IPS-18c (cell line): ENCODE results near the gene AMZ1.
"Not testable (repeated sequence)": the region's sequence is repeated elsewhere in the genome, so short reads cannot be mapped to it uniquely, and the experiment has no call there.

ENCODE experiments used
- H3K4me3 ChIP-seq: 2 replicates; pipeline ENCODE4 v1.7.0; 2013; ENCODE audit warnings: low read depth, mild to moderate bottlenecking, low read length, moderate library complexity; ENCODE audit not compliant: insufficient read depth
- H3K9me3 ChIP-seq: one replicate; pipeline ENCODE4 v1.6.1; 2013; ENCODE audit warnings: mild to moderate bottlenecking, low read length, moderate library complexity; ENCODE audit not compliant: control insufficient read depth, insufficient read depth

AMZ1 gene

GRCh38 chr7:2662273-2663120 is 25.5 kb upstream of the AMZ1 start:
- H3K9me3 ChIP-seq: peaks cover 2% of the 10 kb centered on the region

GRCh38 chr7:2663121-2663886 is 24.7 kb upstream of the AMZ1 start:
- H3K9me3 ChIP-seq: peaks cover 2% of the 10 kb centered on the region
- H3K4me3 ChIP-seq: no peak overlapping the region

More at GRCh38 chr7:2662273-2663120, 25.5 kb upstream of the AMZ1 start:
- H3K4me3 ChIP-seq: no peak overlapping the region

- no peak overlapping the region for H3K4me3 ChIP-seq
- H3K9me3 ChIP-seq: peaks cover 2% of the 10 kb centered on the region
These were observed 24.0 kb upstream of the AMZ1 start for GRCh38 chr7:2663960-2664359.

GRCh38 chr7:2665359-2665791 is 22.6 kb upstream of the AMZ1 start:
- H3K9me3 ChIP-seq: peaks cover 2% of the 10 kb centered on the region
- no peak overlapping the region for H3K4me3 ChIP-seq

GRCh38 chr7:2666155-2666554 is 21.8 kb upstream of the AMZ1 start:
- Histone ChIP-seq H3K9me3 (peaks cover 2% of the 10 kb centered on the region), H3K4me3 (no peak overlapping the region)

GRCh38 chr7:2666588-2667250 is 21.3 kb upstream of the AMZ1 start:
- Histone ChIP-seq H3K9me3 (peaks cover 2% of the 10 kb centered on the region), H3K4me3 (no peak overlapping the region)

GRCh38 chr7:2667843-2668242 is 20.2 kb upstream of the AMZ1 start:
- Histone ChIP-seq H3K9me3 (peaks cover 2% of the 10 kb centered on the region), H3K4me3 (no peak overlapping the region)

- Histone ChIP-seq H3K9me3 (peaks cover 2% of the 10 kb centered on the region), H3K4me3 (no peak overlapping the region)
These were observed 19.6 kb upstream of the AMZ1 start for GRCh38 chr7:2668401-2668800.

- H3K9me3 ChIP-seq: peaks cover 2% of the 10 kb centered on the region
- no peak overlapping the region for H3K4me3 ChIP-seq
These were observed 17.8 kb upstream of the AMZ1 start for GRCh38 chr7:2670171-2670570.

GRCh38 chr7:2670720-2671391 is 17.1 kb upstream of the AMZ1 start:
- Histone ChIP-seq H3K4me3 (no peak overlapping the region), H3K9me3 (peaks cover 2% of the 10 kb centered on the region)

- not testable (repeated sequence) for H3K4me3 ChIP-seq, H3K9me3 ChIP-seq
These were observed 14.8 kb upstream of the AMZ1 start for GRCh38 chr7:2673214-2673613.

- Histone ChIP-seq H3K9me3 (no peaks in the 10 kb centered on the region), H3K4me3 (no peak overlapping the region)
These were observed 14.1 kb upstream of the AMZ1 start for GRCh38 chr7:2673934-2674333.

GRCh38 chr7:2675256-2675764 is 12.7 kb upstream of the AMZ1 start:
- H3K4me3 ChIP-seq: no peak overlapping the region
- no peaks in the 10 kb centered on the region for H3K9me3 ChIP-seq

- H3K4me3 ChIP-seq, H3K9me3 ChIP-seq: not testable (repeated sequence)
These were observed 11.4 kb upstream of the AMZ1 start for GRCh38 chr7:2676576-2676975.

- not testable (repeated sequence) for H3K4me3 ChIP-seq, H3K9me3 ChIP-seq
These were observed 9.5 kb upstream of the AMZ1 start for GRCh38 chr7:2678454-2678853.

GRCh38 chr7:2679135-2680127 is 8.6 kb upstream of the AMZ1 start:
- not testable (repeated sequence) for H3K9me3 ChIP-seq, H3K4me3 ChIP-seq
